Activated CD4-positive, alpha-beta memory T cell treated with anti-CD3 and anti-CD28 coated beads for 36 hours (primary cell): ENCODE data around the gene LPCAT1. TPM values are rescaled to one million over a fixed set of nuclear protein-coding genes. Genes with fewer than 3 reads are reported as not detected.

Source experiments
- CTCF ChIA-PET: fragments of 350-600 bp; sonication (Branson Sonifier 250); formaldehyde crosslinking; loops from one replicate; lab custom pipeline; 2021; ENCODE audit warnings: antibody characterized with exemption, inconsistent platforms; lab: Charles Lee
- POLR2A ChIA-PET: fragments of 350-600 bp; sonication (Branson Sonifier 250); formaldehyde crosslinking; loops from one replicate; lab custom pipeline; 2021; ENCODE audit warnings: antibody characterized with exemption; lab: Charles Lee
- DNase-seq: peaks from one replicate; pipeline ENCODE4 v3.0.0-alpha.2; 2020
- H3K27ac Mint-ChIP-seq: one replicate; pipeline ENCODE4 v1.8.0; 2021; ENCODE audit warnings: mixed read lengths
- H3K27me3 Mint-ChIP-seq: one replicate; pipeline ENCODE4 v1.8.0; 2021; ENCODE audit warnings: mixed read lengths
- H3K36me3 Mint-ChIP-seq: one replicate; pipeline ENCODE4 v1.8.0; 2021; ENCODE audit warnings: mixed read lengths
- H3K4me1 Mint-ChIP-seq: one replicate; pipeline ENCODE4 v1.8.0; 2021; ENCODE audit warnings: low read depth, mixed read lengths
- H3K4me3 Mint-ChIP-seq: one replicate; pipeline ENCODE4 v1.8.0; 2021; ENCODE audit warnings: mild to moderate bottlenecking, mixed read lengths
- H3K9me3 Mint-ChIP-seq: one replicate; pipeline ENCODE4 v1.8.0; 2021; ENCODE audit warnings: mixed read lengths
- intact Hi-C: fragments of 100-400 bp; cut with micrococcal nuclease; formaldehyde crosslinking; loops from one replicate; pipeline ENCODE4 v1.15.1; 2023
- microRNA-seq: library from miRNA; unstranded; fragments of <30 nt; microRNA quantifications from one replicate; pipeline ENCODE4 v1.2.0, GENCODE V29; 2022; ENCODE audit warnings: borderline number of aligned reads, borderline microRNAs expressed, borderline replicate concordance
- total RNA-seq, 2 experiments: library from RNA; stranded (reverse); gene quantifications; one replicate each; pipeline ENCODE4 v1.2.3, GENCODE V29; 2021

The LPCAT1 gene
- total RNA-seq, 2 experiments from 2014 or later = 48.4 to 51.4 TPM

DNA sequence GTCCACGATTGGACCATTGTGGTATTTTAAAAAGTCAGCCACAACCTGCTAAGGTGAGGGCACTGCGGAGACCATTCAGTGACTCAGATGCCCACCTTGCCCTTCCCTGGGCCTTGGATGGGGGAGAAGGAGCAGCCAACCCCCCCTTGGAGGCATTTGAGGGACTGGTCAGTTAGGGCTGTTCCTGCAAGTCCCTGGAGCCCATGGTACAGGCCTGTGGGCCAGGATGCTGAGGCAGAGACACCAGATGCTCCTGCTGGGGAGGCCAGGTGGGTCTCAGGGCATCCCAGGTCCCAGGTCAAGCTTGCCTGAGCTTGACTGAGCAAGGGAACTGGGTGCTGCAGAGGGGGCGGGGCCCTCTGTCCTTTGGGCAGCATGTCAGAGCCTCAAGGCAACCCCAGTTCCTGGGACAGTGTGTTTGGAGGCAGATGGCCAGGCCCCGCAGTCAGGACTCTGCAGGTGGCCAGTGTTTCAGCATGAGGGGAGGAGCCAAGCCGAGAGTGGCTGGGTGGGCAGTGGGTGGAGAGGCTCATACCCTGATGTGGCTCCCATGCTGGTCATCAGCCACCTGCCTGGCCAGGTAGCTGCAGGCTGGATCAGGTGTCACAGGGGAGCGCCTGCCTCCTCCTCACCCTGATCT, 106.1 kb downstream of the LPCAT1 start:
- no peaks in the 10 kb centered on the region for H3K4me1 Mint-ChIP-seq
- intact Hi-C loops = no loop called here
- H3K4me3 Mint-ChIP-seq = no peak overlapping the region
- no peaks in the 10 kb centered on the region for H3K9me3 Mint-ChIP-seq
- peaks cover 4% of the 10 kb centered on the region for H3K27me3 Mint-ChIP-seq
- no peak overlapping the region for H3K27ac Mint-ChIP-seq
- ChIA-PET CTCF (no interaction called here), POLR2A (no interaction called here)
- no peaks in the 10 kb centered on the region for H3K36me3 Mint-ChIP-seq
- no peak for DNase-seq

DNA sequence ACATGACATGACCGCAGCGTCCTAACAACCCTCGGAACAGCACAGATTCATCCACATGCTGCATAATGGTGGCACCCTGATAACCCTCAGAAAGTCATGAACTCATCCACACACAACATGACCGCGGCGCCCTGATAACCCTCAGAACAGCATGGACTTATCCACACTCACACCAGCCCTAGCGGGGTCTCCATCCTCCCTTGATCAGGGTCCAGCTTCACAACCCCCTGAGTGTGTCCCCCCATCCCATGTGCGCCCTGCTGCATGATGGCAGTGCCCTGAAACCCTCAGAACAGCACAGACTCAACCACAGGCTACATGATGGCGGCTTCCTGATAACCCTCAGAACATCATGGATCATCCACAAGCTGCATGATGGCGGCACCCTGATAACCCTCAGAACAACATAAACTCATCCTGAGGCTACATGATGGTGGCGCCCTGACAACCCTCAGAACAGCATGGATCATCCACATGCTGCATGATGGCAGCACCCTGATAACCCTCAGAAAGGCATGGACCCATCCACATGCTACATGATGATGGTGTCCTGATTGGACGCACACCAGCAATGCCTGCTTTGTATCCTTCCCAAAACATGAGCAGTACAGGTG, 106.8 kb downstream of the LPCAT1 start:
- DNase-seq = no peak
- H3K4me1 Mint-ChIP-seq = no peaks in the 10 kb centered on the region
- intact Hi-C loops = no loop called here
- no peaks in the 10 kb centered on the region for H3K9me3 Mint-ChIP-seq
- no peak overlapping the region for H3K4me3 Mint-ChIP-seq
- ChIA-PET POLR2A (no interaction called here), CTCF (no interaction called here)
- H3K27ac Mint-ChIP-seq = no peak overlapping the region
- H3K27me3 Mint-ChIP-seq = peaks cover 6% of the 10 kb centered on the region
- H3K36me3 Mint-ChIP-seq = no peaks in the 10 kb centered on the region

DNA sequence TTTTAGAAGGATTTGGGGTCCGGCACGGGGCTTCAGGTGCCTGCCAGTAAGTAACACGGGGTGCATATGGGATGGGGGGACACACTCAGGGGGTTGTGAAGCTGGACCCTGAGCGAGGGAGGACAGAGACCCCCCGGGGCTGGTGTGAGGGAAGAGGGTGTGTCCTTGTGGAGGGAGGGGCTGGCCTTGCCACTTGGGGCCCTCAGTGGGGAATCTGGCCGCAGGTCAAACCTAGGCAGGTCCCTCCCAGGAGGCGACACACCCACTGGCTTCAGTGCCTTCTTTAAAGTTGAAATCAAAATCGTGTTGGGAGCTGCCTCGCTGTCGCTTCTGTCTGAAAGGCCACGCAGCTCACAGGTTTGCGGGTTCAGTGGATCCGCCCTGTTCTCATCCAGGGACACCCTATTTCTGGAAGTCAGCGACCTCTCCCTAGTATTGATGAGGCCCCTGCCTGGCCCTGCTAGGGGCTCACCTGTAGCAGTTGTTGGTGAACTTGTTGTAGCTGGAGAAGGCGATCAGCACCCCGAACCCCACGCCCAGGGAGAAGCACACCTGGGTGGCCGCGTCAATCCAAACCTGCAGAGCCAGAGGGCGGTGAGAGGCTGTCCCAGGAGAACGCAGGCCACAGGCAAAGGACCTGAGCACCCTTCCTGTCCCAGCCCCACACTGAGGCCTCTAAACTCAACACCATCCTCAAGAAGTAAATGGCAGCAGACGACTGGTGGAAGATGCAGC, 108.0 kb downstream of the LPCAT1 start:
- ChIA-PET POLR2A (no interaction called here), CTCF (no interaction called here)
- Mint-ChIP-seq H3K27me3 (peaks cover 9% of the 10 kb centered on the region), H3K9me3 (no peaks in the 10 kb centered on the region), H3K36me3 (no peaks in the 10 kb centered on the region), H3K27ac (no peak overlapping the region), H3K4me1 (no peaks in the 10 kb centered on the region), H3K4me3 (no peak overlapping the region)
- DNase-seq = no peak
- intact Hi-C loops = no loop called here

DNA sequence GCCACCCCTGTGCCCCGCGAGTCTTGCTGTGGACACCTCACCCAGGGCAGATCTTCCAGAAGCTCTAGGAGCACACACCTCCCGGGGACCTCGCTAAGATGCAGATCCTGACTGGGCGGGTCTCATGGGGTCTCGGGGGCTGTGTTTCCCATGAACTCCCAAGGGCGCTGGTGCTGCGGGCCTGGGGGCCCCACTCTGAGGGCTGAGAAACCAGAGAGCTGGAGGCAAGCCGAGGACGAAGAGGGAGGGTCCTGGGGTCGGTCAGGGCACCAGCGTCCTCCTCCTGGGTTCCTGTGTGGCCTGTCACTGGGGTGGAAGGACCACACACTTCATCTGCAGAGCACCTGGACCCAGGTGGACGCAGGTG, 108.7 kb downstream of the LPCAT1 start:
- H3K4me3 Mint-ChIP-seq = no peak overlapping the region
- ChIA-PET CTCF (no interaction called here), POLR2A (no interaction called here)
- no peak for DNase-seq
- H3K27ac Mint-ChIP-seq = no peak overlapping the region
- H3K9me3 Mint-ChIP-seq = no peaks in the 10 kb centered on the region
- no peaks in the 10 kb centered on the region for H3K4me1 Mint-ChIP-seq
- intact Hi-C loops = no loop called here
- H3K36me3 Mint-ChIP-seq = no peaks in the 10 kb centered on the region
- peaks cover 9% of the 10 kb centered on the region for H3K27me3 Mint-ChIP-seq

DNA sequence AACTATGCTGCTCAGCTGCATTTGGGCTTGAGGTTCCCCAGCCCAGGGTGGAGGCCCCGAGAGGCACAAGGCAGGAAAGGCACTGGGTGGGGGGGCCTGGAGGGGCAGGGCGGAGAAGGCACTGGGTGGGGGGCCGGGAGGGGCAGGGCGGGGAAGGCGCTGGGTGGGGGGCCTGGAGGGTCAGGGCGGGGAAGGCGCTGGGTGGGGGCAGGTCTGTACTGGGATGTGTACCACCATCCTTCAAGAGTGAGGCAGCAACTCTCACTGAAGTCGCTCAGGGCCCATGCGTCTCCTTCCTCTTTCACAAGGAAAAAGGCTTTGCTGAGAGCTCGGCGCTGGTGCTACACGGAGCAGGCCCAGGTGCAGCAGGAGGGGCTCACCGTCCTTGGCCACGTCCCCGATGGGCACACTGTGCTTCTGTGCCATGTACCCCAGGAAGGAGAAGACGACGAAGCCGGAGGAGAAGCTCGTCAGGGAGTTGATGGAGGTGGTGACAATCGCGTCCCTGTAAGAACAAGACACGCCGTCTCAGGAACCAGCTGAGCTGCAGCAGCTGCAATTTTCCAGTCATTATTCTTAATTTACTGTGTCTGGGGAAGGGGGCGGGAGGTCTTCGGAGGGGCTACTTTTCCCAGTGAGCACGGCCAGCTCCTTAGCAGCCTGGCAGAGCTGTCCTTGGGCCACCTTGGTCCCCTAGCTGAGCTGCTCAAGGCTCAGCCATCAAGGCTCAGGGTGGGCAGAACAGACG, 109.3 kb downstream of the LPCAT1 start:
- H3K4me1 Mint-ChIP-seq = no peaks in the 10 kb centered on the region
- H3K27ac Mint-ChIP-seq = no peak overlapping the region
- peaks cover 9% of the 10 kb centered on the region for H3K27me3 Mint-ChIP-seq
- DNase-seq = no peak
- CTCF ChIA-PET = no interaction called here
- no peak overlapping the region for H3K4me3 Mint-ChIP-seq
- no peaks in the 10 kb centered on the region for H3K36me3 Mint-ChIP-seq
- POLR2A ChIA-PET = no interaction called here
- intact Hi-C loops = no loop called here
- no peaks in the 10 kb centered on the region for H3K9me3 Mint-ChIP-seq

DNA sequence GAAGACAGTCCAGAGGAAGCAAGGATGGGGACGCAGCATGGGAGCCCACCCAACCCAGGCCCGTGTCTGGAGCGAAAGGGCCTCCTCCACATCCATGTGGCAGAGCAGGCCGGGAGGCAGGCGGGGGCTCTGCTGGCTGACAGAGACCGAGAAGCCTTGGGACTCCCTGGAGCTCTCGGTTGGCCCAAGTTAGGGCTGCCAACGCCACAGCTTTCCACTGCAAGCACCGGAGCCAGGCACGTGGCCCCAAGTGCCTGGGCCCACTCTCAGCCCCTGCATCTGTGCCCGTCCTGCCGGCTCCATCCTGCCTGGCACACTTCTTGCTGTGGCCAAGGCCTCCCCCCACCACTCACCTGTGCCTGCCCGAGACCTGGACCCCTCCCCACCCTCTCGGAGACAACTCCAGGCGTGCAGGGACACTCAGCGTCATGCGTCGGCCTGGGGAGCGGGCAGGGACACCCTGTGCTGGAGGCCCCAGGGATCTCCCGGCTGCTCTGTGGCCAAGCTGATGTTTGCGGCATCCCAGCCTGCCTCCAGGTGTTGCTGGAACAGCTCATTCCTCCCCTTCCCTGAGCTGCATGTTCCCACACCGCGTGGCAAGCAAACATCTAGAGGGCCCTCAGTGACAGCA, 110.0 kb downstream of the LPCAT1 start:
- CTCF ChIA-PET = interaction anchor here (0.6 kb wide), 1 partner anchor 40 kb away, joined by 3 read pairs; no protein-coding TSS in a partner anchor

DNA sequence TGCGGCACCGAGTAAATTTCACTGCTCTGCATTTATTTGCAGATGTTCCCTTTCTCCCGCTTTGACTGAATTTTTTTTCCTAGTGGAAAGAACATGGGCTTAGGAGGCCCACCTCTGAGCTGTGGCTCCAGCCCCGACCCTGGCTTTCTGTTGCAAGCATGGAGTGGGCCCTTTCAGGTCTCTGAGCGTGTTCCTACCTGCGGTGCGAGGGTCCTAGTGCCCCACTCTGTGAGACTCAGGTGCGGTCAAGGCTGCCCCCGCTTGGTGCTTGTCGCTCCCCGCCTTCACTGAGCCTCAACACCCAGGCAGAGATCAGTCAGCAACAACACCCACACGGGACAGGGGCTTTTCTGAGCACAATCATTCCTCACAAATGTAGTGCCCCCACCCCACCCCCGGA, 110.5 kb downstream of the LPCAT1 start:
- CTCF ChIA-PET = interaction anchor here (0.6 kb wide), 1 partner anchor 40 kb away, joined by 3 read pairs; no protein-coding TSS in a partner anchor
- no peak for DNase-seq

More for the DNA sequence above, 110.0 kb downstream of the LPCAT1 start:
- no peaks in the 10 kb centered on the region for H3K9me3 Mint-ChIP-seq
- no peak overlapping the region for H3K27ac Mint-ChIP-seq
- no peaks in the 10 kb centered on the region for H3K4me1 Mint-ChIP-seq
- H3K27me3 Mint-ChIP-seq = peaks cover 11% of the 10 kb centered on the region
- no peak overlapping the region for H3K4me3 Mint-ChIP-seq
- POLR2A ChIA-PET = no interaction called here
- DNase-seq = no peak
- intact Hi-C loops = no loop called here
- H3K36me3 Mint-ChIP-seq = no peaks in the 10 kb centered on the region

DNA sequence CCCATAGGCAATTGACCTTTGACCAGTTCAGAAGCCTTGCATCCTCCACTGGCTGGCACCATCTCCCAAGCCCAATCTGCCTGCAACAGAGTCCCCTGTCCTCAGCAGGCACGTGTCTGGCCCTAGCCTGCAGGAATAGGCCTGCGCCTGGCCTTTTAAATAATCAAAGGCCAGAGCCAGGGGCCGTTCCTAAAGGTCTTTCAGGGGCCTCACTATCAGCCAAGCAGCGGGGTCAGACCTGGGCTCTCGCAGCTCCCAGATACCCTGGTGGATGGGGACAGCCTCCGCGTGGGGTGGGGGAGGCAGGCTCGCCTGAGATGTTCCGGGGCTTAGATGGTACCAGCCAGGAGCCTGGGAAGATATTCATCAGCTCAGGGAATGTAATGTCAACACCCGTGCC, 111.1 kb downstream of the LPCAT1 start:
- no peak for DNase-seq
- Mint-ChIP-seq H3K4me3 (no peak overlapping the region), H3K36me3 (no peaks in the 10 kb centered on the region), H3K4me1 (no peaks in the 10 kb centered on the region), H3K27me3 (peaks cover 11% of the 10 kb centered on the region), H3K27ac (no peak overlapping the region), H3K9me3 (no peaks in the 10 kb centered on the region)
- CTCF ChIA-PET = no interaction called here
- POLR2A ChIA-PET = no interaction called here
- intact Hi-C loops = no loop called here

More for the DNA sequence above, 110.5 kb downstream of the LPCAT1 start:
- Mint-ChIP-seq H3K9me3 (no peaks in the 10 kb centered on the region), H3K4me1 (no peaks in the 10 kb centered on the region), H3K27me3 (peaks cover 11% of the 10 kb centered on the region), H3K4me3 (no peak overlapping the region), H3K27ac (no peak overlapping the region), H3K36me3 (no peaks in the 10 kb centered on the region)
- POLR2A ChIA-PET = no interaction called here
- intact Hi-C loops = no loop called here

DNA sequence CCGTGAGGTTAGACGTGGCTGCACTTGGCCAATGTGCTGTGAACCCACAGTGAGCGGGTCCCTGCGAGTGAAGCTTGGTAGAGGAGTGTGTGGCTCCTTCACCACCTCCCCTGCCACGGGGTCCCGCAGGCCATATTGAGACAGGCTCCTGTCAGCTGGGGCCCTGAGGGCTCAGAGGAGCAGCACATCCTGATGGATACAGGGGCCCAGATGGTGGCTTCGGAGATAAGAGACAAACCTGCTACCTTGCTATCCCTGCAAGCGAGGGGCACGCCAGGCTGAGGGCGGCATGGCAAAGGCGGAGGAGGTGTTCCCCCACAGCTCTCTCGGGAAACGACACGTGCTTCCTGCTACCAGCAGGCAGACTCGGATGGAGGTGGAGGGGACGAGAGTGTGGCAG, 111.6 kb downstream of the LPCAT1 start:
- intact Hi-C loops = no loop called here
- Mint-ChIP-seq H3K9me3 (no peaks in the 10 kb centered on the region), H3K4me1 (no peaks in the 10 kb centered on the region), H3K4me3 (no peak overlapping the region), H3K27me3 (peaks cover 11% of the 10 kb centered on the region), H3K27ac (no peak overlapping the region), H3K36me3 (no peaks in the 10 kb centered on the region)
- no peak for DNase-seq
- CTCF ChIA-PET = no interaction called here
- POLR2A ChIA-PET = no interaction called here

Small RNAs within 50 kb of the gene (microRNA-seq; reads per million reads assigned to microRNA genes)
- not detected for gene MIR6075

Other genes starting within 250 kb of the LPCAT1 start
- gene TERT, start 228.9 kb downstream of the LPCAT1 start, total RNA-seq = 1 to 10 TPM; 4.7 to 7.3 TPM
- gene CLPTM1L, start 178.9 kb downstream of the LPCAT1 start, total RNA-seq = 10 to 100 TPM; 70.1 to 72.9 TPM
- not detected for gene SLC6A3, start 78.5 kb downstream of the LPCAT1 start, total RNA-seq